GM19193 (cell line): ENCODE results near the gene GPR55.

Experiments used
- POLR2A ChIP-seq: IDR thresholded peaks from 4 replicates; pipeline ENCODE4 v1.6.1; 2011; ENCODE audit not compliant: insufficient read depth, insufficient read length; ENCODE audit errors: extremely low read depth

Gene GPR55

GRCh38 chr2:230904856-230905447 is 20.1 kb downstream of the GPR55 start:
- TF ChIP-seq POLR2A, result no peak

DNA sequence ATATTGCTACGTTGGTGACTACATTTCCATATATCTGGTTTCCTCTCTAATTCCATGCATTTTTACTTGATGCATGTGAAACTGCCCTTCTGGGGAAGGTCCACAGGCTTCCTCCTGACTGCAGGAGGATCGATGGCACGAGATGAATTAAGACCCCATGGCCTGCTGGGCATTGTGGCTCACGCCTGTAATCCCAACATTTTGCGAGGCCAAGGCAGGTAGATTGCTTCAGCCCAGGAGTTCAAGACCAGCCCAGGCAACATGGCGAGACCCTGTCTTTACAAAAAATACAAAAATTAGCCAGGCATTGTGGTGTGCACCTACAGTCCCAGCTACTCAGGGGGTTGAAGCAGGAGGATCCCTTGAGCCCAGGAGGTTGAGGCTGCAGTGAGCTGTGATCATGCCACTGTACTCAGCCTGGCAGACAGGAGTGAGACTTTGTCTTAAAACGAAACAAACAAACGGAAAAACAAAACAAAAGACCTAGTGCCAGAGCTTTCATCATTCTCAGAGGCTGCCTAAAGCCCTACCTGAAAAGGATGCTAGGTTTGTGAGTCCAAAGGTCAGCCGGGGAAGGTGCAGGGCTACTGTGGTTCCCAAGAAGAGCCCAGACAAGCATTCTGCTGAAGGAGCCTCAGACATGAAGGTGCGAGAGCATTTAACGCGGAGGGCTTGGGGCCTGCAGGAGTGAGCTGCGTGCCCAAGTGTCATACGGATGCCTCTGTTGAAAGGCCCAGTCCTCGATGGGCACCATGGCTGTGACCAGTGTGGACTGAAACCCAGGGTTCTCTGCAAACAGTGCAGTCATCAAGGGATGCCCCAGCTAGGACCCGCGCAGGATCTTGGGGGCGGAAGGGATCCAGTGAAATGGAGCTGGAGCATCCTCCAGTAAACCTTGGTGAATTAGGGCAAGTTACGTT is 21.6 kb downstream of the GPR55 start:
- TF ChIP-seq POLR2A, result no peak

- no peak for TF ChIP-seq POLR2A
These were observed 22.7 kb downstream of the GPR55 start for GRCh38 chr2:230902180-230902899.

- no peak for TF ChIP-seq POLR2A
These were observed 24.0 kb downstream of the GPR55 start for GRCh38 chr2:230901006-230901405.

- no peak for TF ChIP-seq POLR2A
These were observed 24.6 kb downstream of the GPR55 start for GRCh38 chr2:230900336-230900995.

DNA sequence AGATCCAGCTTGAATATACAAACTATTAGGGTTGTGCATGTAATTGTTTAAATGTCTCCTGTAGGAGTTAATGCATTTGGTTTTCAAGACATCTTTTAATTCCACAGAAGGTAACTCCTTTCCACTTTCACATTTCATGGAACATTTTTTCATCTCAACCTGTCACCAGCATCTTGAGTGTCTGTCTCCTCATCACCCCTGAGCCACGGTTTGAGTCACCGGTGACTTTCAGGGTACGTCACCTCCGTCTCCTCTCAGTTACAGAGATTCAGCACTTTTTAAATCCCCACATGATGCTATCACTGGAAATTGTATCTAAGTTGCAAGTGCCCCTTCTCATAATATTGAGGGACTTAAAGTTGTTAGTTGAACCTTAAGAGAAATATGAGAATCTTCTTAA is 25.3 kb downstream of the GPR55 start:
- TF ChIP-seq POLR2A, result no peak

GRCh38 chr2:230899287-230899686 is 25.8 kb downstream of the GPR55 start:
- no peak for TF ChIP-seq POLR2A

- TF ChIP-seq POLR2A, result no peak
These were observed 26.3 kb downstream of the GPR55 start for GRCh38 chr2:230898713-230899091.

- TF ChIP-seq POLR2A, result no peak
These were observed 26.9 kb downstream of the GPR55 start for GRCh38 chr2:230898016-230898712.

DNA sequence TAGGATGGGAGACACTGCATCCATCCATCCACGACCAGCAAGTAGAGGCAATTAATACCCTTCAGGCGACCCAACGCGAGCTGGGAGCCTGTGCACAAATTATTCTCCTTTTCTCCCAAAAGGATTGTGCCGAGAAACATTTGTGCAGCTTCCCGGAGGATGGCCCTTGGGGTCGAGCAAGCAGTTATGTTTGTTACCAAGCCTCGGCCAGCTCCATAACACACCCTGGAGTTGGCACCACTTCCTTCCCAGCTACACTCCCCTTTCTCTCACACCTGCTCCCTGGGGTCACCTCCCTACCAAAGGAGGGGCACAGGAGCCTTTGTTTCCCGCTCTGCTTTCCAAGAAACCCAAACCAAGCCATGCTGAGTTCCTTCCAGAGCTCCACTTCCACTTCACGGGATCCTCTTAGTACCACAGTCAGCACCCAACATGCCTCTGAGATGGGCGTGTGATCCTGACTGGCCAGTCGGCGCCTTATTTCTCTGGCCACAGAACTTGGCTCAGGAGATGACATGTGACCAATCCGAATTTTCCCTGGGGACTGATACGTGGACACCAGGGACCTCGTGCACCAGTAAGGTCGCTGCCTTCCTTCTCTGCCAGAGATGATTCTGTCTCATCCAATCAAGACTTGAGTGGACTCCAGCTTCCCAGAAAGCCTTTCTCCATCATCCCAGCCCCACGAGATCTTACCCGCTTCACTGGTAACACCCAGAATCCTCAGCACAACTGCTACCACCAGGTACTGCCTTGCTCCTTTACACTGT is 28.5 kb downstream of the GPR55 start:
- no peak for TF ChIP-seq POLR2A

GRCh38 chr2:230895536-230896345 is 29.3 kb downstream of the GPR55 start:
- TF ChIP-seq POLR2A, result no peak

GRCh38 chr2:230893841-230894781 is 30.9 kb downstream of the GPR55 start:
- TF ChIP-seq POLR2A, result no peak
